HG03460 (cell line): ENCODE results near the gene PIM1.
"Not testable (repeated sequence)": the region's sequence is repeated elsewhere in the genome, so short reads cannot be mapped to it uniquely, and the experiment has no call there.

ENCODE experiments used
- ATAC-seq: cut with Tn5 transposase; IDR thresholded peaks from one replicate; pipeline ENCODE4 v1.9.1; 2021; ENCODE audit not compliant: unreplicated experiment

PIM1 gene

DNA sequence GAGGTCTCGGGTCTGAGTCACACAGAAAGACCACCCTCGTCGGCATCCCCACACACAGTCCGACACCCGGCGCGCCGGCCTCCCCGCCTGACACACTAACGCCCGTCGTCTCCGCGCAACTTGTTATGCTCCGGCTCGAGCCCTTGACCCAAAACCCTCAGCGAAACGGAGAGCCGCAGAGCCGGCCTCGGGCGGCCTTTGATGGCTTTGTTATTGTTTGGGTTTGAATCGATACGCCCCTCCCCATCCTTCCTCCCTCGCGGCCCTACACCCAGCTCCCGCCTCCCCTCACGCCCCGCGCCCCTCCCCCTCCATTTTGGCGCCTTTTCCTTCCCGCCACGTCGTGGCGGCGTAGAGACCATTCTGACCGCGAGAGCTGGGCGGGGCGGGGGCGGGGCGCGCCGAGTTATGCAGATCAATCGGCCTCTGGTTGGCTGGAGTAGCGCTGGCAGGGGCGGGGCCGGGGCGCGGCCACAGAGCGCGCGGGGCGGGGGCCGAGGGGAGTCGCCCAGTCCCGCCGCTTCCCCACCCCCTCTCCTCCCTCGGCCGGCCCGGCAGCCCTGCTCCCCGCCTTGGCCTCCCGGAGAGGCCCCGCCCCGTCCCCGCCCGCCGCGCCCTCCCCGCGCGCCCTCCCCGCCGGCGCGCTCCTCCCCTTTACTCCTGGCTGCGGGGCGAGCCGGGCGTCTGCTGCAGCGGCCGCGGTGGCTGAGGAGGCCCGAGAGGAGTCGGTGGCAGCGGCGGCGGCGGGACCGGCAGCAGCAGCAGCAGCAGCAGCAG lies at the start of gene PIM1:
Gene PIM1 (plus strand): TSS at position 657 of the 777 bp plus-strand sequence. CDS start 424 bp downstream, outside the sequence.
- peak; percentile 49 for ATAC-seq

DNA sequence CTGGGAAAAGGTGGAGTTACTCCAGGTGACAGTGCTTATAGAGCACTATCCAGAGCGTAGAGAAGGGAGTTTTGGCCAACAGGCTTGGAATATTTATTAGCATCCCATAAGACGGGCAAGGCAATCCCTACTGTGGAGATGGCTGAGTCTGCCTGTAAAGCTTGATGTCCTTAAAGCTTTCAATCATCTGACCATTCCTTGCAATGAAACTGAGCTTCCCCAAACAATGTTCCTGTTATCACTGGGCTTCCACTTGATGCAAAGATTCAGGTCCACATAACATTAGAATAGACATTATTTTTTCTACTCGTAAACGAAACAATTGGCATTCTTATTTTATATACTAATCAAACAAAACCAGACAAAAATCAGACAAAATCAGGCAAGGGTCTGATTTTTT lies 48.4 kb upstream of the PIM1 start:
- no peak for ATAC-seq

DNA sequence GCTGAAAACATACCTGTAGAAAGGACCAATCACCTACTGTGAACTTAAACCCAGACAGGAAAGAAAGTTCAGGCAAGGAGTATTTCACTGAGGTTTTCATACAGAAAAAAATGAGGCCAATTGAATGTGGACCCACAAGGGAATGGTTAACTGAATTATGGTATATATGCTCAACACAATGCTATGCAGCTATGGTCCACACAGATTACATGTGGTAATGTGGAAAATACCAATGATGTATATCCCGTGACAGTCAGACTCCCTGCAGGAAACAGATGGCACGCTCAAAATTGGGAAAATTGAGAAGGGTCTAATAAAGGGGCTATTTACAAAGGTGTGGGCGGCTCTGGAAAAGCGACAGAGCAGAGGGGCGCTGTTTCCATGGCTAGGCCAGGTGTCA lies 47.1 kb upstream of the PIM1 start:
- ATAC-seq, result no peak

DNA sequence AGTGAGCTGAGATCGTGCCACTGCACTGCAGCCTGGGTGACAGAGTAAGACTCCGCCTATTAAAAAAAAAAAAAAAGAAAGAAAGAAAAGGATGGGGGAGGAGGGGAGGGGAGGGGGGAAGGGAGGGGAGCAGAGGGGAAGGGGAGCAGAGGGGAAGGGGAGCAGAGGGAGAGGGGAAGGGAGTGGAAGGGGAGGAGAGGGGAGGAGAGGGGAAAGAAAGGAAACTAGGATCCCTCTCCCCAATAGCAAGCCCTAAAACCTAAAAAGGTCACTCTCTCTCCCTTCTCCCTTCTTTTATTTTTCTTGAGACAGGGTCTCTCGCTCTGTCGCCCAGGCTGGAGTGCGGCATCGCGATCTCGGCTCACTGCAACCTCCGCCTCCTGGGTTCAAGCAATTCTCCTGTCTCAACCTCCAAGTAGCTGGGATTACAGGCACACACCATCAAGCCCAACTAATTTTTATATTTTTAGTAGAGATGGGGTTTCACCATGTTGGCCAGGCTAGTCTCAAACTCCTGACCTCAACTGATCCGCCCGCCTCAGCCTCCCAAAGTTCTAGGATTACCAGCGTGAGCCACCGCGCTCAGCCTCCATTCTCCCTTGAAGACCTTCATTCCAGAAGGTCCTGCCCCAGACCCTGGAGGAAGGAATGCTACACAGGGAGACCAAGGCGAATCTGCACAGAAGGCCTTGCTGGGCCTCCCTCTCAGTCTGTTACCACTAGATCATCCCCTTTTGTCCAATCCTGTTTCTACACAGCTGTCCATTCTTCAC lies 45.8 kb upstream of the PIM1 start:
- no peak for ATAC-seq

DNA sequence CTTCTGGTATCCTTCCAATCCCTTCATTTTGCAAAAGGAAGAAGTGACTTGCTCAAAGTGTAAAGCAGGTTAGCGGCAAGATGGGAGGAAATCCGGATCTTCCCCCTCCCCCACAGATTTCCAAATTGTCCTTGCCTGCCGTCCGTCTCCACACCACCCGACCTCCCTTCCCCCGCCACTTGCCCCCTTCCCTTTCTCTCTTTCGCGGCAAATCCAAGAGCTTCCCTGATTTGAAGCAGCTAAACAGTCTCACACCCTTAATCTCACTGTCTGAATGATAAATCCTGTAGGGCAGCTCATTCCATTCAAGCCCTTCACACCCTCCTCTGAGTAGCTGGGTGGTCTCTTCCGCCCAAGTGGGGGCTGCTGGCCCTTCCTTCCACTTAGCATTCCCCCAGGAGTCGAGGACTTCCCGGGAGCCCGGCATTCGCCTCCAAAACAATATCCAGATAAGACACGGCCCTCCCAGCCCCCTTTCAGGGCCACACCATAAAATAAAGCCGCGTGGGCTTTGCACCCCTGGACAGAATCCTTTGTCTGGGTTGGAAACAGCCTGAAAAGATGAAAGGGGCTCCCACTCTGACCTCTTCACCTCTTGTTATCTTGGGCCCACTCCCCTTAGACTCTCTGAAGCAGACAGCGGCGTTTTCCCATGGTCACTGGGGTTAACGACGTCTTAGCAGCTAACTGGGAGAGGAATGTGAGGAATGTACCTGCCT lies 44.0 kb upstream of the PIM1 start:
- ATAC-seq, result no peak

DNA sequence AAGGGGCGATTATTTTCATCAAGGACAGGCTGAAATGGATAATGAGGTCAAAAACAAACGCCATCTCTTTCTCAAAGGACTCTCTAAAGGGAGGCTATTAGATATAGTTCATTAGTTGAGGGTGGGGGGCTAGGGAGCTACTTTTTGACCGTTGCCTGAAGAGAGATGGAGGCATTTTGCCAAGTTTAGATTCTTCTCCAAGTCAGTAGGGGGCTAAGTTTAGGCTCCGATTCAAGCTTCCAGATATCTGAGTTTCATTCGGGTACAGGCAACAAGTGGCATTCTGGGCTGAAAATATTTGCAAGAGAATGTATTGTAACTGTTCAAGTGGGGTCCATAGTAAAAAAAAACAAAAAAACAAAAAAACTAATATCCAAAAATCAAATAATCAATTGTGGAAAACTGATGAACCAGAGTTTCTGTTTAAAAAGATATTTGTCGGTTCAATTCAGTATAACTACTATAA lies 43.4 kb upstream of the PIM1 start:
- ATAC-seq, result no peak

DNA sequence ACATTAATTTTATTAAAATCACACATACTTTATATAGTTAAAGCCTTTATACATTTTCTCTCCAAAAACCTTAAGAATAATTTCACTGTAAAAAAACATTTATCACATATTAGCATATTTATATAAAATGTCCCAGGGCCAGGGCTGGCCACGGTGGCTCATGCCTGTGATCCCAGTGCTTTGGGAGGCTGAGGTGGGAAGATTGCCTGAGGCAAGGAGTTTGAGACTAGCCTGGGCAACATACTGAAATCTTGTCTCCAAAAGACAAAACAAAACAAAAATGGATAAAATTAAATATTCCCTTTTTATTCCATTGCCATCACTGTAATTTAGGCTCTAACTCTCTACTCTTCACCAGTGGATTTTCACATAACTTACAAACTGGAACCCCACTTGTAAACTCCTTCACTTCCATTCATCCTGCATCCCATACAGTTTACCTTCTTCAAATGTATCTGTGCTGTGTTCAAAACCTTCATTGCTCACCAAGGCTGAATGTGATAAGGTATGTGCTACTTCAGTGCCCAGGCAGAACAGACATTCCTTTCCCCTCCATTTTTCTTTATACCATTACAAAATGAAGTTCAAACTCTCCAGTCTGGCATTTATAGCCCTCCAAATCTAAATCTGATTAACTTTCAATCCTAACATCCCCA lies 42.9 kb upstream of the PIM1 start:
- ATAC-seq, result no peak

DNA sequence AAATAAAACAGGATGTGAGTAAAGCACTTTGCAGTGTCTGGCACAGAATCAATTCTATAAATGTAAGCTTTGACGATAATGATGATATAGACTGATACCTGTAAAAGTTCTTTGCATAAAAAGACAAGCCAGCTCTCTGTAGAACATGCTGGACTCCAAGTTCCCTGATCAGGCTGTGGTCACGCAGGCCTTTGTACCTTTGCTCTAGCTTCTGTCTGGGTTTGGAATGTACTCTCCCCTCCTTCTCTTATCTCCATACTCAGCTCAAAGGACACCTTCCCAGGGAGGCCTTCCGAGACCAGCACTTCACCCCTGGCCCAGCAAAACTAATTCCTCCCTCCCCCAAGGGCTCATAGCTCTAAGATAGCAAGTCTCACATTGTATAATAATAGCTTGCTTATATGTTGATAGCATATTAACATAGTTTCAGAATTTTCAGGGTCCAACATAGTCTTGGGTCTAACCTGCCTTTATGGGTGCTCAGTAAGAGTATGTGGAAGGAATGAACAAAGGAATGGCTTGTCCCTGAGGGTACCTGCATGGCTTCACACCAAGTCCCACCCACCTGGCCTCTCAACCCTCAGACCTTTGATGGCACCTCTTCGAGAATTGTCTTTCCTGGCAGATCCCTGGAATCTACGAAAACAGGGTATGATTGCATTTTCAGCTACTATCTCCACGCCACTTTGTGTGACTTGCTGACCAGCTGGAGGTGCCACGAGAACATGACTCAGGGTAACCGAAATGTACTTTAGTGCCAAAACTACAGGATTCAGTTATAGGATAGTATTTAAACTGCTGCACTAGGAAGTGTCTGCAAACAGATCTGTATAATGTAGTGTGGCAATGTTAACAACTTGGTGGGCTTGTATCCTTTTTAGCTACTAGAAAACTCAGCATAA lies 41.7 kb upstream of the PIM1 start:
- no peak for ATAC-seq

DNA sequence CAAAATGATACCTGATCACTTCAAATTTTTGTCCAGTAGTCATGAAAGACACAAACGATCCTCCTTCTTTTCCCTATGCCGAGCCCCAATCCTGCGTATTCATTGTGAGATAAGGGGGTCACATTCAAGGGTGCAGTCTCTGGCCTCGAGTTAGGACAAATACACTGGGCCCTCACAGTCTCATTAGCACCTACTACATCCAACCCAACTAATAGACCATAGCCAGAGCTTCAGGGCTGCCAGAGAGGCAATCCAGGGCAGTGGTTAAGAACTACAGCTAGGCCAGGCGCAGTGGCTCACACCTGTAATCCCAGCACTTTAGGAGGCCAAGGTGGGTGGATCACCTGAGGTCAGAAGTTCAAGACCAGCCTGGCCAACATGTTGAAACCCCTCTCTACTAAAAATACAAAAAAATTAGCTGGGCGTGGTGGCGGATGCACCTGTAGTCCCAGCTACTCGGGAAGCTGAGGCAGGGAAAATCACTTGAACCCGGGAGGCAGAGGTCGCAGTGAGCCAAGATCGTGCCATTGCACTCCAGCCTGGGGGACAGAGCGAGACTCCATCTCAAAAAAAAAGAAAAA lies 41.0 kb upstream of the PIM1 start:
- ATAC-seq, result not testable (repeated sequence)

DNA sequence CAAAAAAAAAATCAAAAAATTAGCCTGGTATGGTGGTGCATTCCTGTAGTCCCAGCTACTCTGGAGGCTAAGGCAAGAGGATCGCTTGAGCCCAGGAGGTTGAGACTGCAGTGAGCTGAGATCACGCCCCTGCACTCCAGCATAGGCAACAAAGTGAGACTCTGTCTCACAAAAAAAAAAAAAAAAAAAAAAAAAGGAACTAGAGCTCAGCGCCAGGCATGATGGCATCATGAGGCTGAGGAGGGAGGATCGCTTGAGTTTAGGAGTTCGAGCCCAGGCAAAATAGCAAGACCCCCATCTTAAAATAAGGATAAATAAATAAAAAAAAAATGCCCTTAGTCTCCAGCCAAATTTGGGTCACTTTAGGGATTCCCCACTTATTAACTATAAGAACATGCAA lies 40.4 kb upstream of the PIM1 start:
- no peak for ATAC-seq

DNA sequence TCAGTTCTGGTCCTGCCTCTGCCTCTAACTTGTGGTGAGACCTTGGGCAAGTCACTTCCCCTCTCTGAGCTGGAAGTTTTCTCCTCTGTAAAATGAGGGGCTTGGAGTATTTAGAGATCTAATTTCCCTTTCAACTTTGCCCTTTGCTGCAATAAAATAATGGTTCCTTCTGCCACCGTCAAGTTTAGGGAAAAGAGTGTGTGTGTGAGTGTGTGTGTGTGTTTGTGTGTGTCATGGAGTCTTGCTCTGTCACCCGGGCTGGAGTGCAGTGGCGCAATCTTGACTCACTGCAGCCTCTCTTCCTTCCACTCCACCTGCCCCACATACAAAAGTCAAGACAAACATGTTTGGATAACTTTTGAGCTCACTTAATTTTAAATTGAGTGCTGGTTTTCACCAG lies 39.2 kb upstream of the PIM1 start:
- no peak for ATAC-seq

DNA sequence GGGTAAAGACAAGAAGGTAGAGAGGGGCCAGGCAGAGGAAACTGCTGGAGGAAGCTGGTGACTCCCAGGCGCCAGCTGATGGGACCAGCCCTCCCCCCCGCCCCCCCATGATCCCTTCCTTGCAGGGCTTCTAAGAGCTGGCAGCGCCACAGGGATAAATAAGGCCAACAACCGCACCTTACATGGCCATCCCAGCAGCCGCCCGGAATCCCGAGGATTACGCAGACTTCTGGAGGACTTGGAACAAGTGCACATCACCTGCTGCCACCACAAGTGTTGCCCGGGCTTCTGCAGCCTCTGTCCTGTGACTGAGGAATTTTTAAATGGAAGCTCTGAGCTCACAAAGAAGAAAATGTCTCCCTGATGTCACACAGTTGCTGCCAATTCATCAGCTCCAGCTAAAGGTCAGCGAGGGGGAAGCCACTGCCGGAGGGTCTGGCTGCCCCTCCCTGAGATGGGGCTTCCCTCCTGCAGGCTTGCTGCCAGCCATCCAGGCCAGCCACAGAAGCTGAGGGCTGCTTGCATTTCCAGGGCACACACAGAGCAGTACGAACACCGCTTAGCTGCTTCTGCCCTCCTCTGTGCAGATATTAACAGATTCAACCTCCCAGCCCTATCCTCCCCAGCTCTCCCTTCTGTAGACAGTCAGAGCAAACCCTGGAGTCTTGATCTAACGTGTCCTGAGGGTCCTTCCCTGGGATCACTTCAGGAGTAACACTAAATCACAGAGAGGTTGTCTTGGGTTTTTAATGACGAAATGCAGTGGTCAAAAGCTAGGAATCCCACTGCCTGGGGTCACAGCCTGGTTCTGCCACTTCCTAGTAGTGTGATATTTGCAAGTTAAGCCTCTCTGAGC lies 38.6 kb upstream of the PIM1 start:
- no peak for ATAC-seq

DNA sequence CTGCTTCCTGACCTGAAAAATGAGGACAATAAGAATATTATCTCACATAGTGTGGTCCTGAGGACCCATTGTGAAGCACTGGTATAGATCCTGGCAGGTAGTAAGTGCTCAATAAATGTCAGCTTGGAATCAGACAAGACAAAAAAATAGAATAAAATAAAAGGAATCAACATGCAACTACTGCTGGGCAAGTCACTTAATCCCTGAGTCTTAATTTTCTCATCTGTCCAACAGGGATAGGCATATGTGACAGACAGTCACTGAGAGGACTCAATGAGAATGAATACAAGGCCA lies 38.0 kb upstream of the PIM1 start:
- no peak for ATAC-seq

DNA sequence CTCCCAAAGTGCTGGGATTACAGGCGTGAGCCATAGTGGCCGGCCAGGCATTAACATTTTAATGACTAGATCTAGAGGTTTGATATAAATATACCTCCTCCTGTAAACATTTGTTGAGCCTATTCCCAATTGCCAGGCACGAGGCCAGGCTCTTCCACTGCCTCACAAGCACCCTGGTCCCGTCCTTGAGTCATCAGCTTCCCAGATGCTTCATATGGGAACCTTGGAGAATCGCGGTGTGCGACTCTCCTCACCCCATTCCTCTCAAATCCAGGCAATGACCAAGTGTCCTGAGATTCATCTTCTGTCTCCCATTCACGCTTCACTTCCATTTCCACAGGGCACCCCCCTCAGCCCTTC lies 35.9 kb upstream of the PIM1 start:
- ATAC-seq, result no peak

DNA sequence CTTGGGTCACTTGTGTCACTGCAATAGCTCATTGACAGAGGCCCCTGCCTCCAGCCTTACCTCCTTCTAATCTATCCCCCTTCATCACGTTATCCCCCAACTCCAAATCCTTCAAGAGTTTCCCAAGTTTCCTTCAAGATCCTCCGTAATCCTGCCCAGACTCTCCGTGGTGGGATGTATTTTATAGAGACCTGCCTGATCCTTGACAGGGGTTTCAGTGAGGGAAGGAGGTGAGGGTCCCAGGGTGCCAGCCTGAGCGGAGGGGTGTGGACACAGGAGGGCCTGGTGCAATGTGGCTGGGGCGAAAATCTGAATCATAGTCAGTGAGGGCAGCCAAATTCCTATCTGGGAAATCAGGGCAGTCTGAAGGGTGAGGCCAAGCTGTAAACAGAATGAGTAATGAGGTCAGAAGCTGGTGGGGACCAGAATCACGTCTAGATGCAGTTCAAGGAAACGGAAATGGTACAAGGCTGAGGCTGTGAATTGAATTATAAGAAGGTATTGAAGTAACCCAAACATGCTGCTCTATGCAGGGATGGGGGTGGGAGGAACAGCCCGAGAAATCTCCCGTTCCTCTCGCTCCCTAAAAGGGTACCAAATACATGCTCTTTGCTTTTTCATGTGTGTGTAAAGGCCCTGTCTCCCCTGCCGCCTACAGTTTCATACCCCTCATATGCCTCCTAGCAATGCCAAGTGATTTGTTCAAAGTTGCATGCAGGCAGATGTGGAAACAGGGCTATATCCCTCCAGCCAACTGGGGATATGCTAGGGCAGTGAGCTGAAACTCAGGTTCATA lies 35.4 kb upstream of the PIM1 start:
- ATAC-seq, result no peak

DNA sequence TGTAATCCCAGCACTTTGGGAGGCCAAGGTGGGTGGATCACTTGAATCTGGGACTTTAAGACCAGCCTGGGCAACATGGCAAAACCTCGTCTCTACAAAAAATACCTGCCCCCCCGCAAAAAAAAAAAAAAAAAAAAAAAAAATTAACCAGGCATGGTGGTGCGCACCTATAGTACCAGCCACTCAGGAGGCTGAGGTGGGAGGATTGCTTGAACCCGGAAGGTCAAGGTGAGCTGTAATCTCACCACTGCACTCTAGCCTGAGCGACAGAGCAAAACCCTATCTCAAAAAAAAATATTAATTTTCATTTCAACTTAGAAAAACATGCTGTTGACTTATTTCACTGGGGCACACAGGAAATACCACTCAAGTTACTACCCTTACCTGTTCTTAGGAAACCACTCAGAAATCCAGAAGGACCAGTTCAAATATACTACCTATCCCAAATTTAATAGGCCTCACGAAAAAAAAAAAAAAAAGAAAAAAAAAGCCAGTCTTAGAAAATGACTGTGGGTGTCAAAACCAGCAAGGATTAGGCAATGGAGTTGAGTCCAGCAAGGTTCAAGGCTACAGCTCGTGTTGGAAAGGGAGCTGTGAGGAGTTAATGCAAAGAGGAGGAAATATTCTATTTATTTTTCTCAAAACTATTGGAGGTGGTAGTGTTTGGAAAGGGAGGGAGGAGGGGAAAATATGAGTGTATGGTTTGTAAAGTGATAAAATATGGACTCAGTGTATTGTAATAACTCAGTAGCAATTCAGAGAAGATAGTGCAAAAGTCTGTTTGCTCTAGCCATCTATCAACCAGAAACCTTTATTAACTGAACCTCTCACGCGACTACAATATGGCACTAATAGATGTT lies 33.9 kb upstream of the PIM1 start:
- no peak for ATAC-seq

DNA sequence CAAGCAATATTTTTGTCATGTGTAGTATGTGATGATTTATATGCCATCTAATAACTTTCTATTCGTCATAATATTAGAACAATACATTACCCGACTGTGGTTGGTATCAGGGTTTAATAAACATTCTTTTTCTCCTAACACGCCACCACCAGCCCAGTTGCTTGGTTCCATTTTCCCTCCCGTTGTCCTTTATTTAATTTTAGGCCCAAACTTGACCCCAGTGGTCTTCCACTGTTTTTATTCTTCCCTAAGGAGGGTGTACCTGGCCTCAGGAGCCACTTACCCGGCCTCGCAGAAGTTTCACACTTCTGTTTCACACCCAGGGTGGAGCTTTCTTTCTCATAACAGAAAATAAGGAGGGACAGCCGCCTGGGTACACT lies 33.1 kb upstream of the PIM1 start:
- no peak for ATAC-seq
